Body of pancreas (tissue), 4 donors: ENCODE results near the gene TCF7L1.

Source experiments
- POLR2A ChIP-seq, 3 donors: fragments of 450-650 bp; IDR thresholded peaks; one replicate each; pipeline ENCODE4 v1.6.1; 2016; ENCODE audit warnings: antibody characterized with exemption in 3 of 3, mild to moderate bottlenecking in 2 of 3
- TF ChIP-seq, protein P1 (sequence below), 7 experiments: fragments of 450-650 bp in 4 of 7; fragments of 200-600 bp in 3 of 7; sonication (generic) in 3 of 7; IDR thresholded peaks; one replicate each; pipeline ENCODE4 v1.5.1; 2016 to 2019; ENCODE audit warnings: antibody characterized with exemption in 7 of 7

DNA sequence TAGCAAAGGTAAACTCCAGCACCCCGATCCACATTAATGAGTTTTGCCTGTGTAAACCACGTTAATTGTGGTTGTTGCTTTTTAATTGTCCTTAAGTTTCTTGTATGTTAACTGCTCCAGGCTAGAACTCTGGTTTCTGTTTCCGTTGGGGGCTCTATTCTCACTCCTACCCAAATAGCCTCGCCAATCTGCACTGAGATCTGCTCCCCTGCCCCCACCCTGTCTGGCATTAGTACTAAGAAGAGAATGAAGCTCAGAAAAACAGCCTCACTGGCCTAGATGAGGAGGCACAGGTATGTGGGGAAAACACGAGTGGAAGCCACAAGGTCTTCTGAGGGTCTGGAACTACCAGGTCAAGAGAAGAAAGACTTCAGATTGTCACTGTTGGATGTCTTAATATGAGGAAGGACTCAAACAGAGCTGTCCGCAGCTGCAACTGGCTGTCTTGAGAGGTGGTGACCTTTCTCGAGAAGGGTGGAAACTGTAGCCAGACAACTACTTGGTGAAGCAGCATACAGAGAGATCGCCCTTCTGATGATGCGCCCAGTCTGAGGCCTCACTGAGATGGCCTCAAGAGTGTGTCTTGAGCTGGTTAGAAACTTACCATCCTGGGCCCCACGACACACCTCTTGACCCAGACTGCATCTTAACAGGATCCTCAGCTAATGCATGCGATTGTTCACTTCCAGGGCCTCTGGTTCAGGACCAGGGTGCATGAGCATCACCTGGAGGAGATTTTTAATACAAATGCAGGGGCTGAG lies 121.5 kb downstream of the TCF7L1 start:
- TF ChIP-seq, protein P1, sequence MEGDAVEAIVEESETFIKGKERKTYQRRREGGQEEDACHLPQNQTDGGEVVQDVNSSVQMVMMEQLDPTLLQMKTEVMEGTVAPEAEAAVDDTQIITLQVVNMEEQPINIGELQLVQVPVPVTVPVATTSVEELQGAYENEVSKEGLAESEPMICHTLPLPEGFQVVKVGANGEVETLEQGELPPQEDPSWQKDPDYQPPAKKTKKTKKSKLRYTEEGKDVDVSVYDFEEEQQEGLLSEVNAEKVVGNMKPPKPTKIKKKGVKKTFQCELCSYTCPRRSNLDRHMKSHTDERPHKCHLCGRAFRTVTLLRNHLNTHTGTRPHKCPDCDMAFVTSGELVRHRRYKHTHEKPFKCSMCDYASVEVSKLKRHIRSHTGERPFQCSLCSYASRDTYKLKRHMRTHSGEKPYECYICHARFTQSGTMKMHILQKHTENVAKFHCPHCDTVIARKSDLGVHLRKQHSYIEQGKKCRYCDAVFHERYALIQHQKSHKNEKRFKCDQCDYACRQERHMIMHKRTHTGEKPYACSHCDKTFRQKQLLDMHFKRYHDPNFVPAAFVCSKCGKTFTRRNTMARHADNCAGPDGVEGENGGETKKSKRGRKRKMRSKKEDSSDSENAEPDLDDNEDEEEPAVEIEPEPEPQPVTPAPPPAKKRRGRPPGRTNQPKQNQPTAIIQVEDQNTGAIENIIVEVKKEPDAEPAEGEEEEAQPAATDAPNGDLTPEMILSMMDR (IDR thresholded peaks at IDR 0.05) = no peak
- no peak for TF ChIP-seq POLR2A (IDR thresholded peaks at IDR 0.05)
